D721Med (cell line): ENCODE measurements around the gene SSX2IP.

Experiments
- DNase-seq: peaks from one replicate; pipeline ENCODE4 v3.0.0; 2011; ENCODE audit warnings: low spot score; ENCODE audit not compliant: insufficient read length
- FAIRE-seq: peaks from 2 replicates; lab custom pipeline; 2011; peaks lifted over from hg19 to GRCh38; lab: Jason Lieb, UNC
- CTCF ChIP-seq: IDR thresholded peaks from 2 replicates; pipeline ENCODE4 v1.5.1; 2012; ENCODE audit warnings: mild to moderate bottlenecking, control low read depth; ENCODE audit not compliant: insufficient read depth; ENCODE audit errors: missing control alignments

SSX2IP gene, protein sequence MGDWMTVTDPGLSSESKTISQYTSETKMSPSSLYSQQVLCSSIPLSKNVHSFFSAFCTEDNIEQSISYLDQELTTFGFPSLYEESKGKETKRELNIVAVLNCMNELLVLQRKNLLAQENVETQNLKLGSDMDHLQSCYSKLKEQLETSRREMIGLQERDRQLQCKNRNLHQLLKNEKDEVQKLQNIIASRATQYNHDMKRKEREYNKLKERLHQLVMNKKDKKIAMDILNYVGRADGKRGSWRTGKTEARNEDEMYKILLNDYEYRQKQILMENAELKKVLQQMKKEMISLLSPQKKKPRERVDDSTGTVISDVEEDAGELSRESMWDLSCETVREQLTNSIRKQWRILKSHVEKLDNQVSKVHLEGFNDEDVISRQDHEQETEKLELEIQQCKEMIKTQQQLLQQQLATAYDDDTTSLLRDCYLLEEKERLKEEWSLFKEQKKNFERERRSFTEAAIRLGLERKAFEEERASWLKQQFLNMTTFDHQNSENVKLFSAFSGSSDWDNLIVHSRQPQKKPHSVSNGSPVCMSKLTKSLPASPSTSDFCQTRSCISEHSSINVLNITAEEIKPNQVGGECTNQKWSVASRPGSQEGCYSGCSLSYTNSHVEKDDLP

GRCh38 chr1:84690397-84691121 is at the start of gene SSX2IP:
TSS of gene SSX2IP (minus strand) at chr1:84690461. CDS start at chr1:84671219, 19,242 bp downstream.
- FAIRE-seq, result no peak
- no peak for TF ChIP-seq CTCF
- DNase-seq, result peak; percentile 69

GRCh38 chr1:84738237-84738636 is 48.0 kb upstream of the SSX2IP start:
- DNase-seq (no peak), FAIRE-seq (no peak)
- TF ChIP-seq CTCF, result no peak

DNA sequence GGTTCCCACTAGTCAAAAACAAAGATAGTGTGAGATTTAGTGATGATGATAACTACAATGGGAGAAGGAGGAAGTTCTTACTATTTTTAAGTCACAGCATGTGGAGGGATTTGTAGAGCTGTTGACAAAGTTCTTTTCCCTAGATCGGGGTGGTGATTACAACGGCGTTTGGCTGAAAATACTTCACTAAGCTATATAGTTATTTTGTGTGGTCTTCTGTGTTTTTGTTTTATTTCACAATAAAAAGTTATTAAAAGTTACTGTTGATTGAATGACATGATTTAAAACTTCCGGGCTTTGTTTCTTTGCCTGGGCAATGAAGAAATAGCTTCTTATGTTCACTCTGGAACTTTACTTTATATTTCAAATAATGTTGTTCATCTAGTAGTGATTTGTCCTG is 47.3 kb upstream of the SSX2IP start:
- TF ChIP-seq CTCF, result no peak
- FAIRE-seq, result no peak
- no peak for DNase-seq

DNA sequence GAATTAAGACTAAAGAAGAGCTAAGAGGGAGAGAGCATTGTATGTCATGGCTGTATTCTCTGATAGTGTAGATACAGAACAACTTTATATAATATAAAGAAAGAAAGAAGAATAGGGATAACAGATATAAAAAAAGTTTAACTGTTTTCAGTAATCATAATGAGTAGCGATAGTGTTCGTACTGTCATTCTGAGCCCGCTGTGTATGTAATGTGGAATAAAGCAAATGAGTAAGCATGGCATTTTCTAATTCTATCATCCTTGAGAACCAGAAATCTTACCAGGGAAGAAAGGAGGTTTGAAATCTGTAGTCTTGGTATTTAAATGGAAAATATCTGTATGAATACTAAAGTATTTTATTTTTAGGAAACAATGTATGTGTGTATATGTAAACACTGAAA is 46.7 kb upstream of the SSX2IP start:
- FAIRE-seq (no peak), DNase-seq (no peak)
- no peak for TF ChIP-seq CTCF

GRCh38 chr1:84736445-84736844 is 46.2 kb upstream of the SSX2IP start:
- FAIRE-seq (no peak), DNase-seq (no peak)
- TF ChIP-seq CTCF, result no peak

DNA sequence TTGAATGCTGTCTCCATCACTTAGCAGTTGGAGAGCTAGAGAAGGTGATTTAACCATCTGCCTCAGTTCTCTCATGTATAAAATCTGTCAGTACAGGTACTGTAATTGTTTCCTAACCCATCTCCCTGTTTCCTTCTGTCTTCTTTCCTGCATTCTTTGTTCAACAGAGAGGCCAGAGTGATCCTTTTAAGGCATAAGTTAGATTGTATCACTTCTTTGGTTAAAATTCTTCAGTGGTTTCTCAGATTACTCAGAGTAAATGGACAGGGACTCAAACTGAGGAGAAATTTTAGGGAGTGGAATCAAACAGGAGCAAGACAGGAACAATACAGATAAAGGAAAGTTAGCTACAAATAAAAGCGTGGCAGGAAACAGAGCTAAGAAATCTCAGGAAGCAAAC is 45.2 kb upstream of the SSX2IP start:
- no peak for TF ChIP-seq CTCF
- FAIRE-seq (no peak), DNase-seq (no peak)
